Glomerular visceral epithelial cell (primary cell): ENCODE measurements around the gene INSL3.

ENCODE experiments used
- DNase-seq: peaks from one replicate; pipeline ENCODE4 v3.0.0-alpha.2; 2016; ENCODE audit errors: extremely low spot score

INSL3 gene

GRCh38 chr19:17846146-17846545 is 24.8 kb upstream of the INSL3 start:
- no peak for DNase-seq

- DNase-seq = no peak
Observed at GRCh38 chr19:17843908-17844490, 22.7 kb upstream of the INSL3 start.

- no peak for DNase-seq
Observed at GRCh38 chr19:17843292-17843827, 22.0 kb upstream of the INSL3 start.

GRCh38 chr19:17842663-17843291 is 21.5 kb upstream of the INSL3 start:
- no peak for DNase-seq

- peak; percentile 51 for DNase-seq
Observed at GRCh38 chr19:17841810-17842662, 20.7 kb upstream of the INSL3 start.

GRCh38 chr19:17841371-17841809 is 20.1 kb upstream of the INSL3 start:
- no peak for DNase-seq

GRCh38 chr19:17840019-17840418 is 18.7 kb upstream of the INSL3 start:
- no peak for DNase-seq

- DNase-seq = no peak
Observed at GRCh38 chr19:17837972-17838371, 16.7 kb upstream of the INSL3 start.

- DNase-seq = no peak
Observed at GRCh38 chr19:17836530-17836929, 15.2 kb upstream of the INSL3 start.

- DNase-seq = no peak
Observed at GRCh38 chr19:17835182-17836006, 14.1 kb upstream of the INSL3 start.

- no peak for DNase-seq
Observed at GRCh38 chr19:17834350-17835181, 13.2 kb upstream of the INSL3 start.

GRCh38 chr19:17832443-17833208 is 11.3 kb upstream of the INSL3 start:
- no peak for DNase-seq

- DNase-seq = no peak
Observed at GRCh38 chr19:17831419-17831888, 10.1 kb upstream of the INSL3 start.

- peak; percentile 74 for DNase-seq
Observed at GRCh38 chr19:17830567-17831418, 9.5 kb upstream of the INSL3 start.

- peak; percentile 32 for DNase-seq
Observed at GRCh38 chr19:17829855-17830566, 8.7 kb upstream of the INSL3 start.

GRCh38 chr19:17826508-17827056 is 5.3 kb upstream of the INSL3 start:
- no peak for DNase-seq

GRCh38 chr19:17824339-17824738 is 3.0 kb upstream of the INSL3 start:
- no peak for DNase-seq
